Endothelial cell of umbilical vein (primary cell): Measurements from ENCODE around the gene WBP2NL. TPM values are rescaled to one million over a fixed set of nuclear protein-coding genes. Genes with fewer than 3 reads are reported as not detected.

ENCODE experiments used
- BruUV-seq: library from RNA; stranded (reverse); fragments of 400-500 nt; replicated peaks from 2 replicates; lab custom pipeline; 2021; lab: Mats Ljungman, UMichigan
- CTCF ChIA-PET: fragments of 300-600, 350-600 bp; sonication (Branson Sonifier 250); formaldehyde crosslinking; loops from one replicate; lab custom pipeline; 2021; ENCODE audit warnings: antibody characterized with exemption, inconsistent platforms; lab: Charles Lee
- POLR2A ChIA-PET: fragments of 300-600, 350-600 bp; sonication (Branson Sonifier 250); formaldehyde crosslinking; loops from one replicate; lab custom pipeline; 2021; ENCODE audit warnings: antibody characterized with exemption, inconsistent platforms; lab: Charles Lee
- DNase-seq: peaks from one replicate; pipeline ENCODE4 v3.0.0-alpha.2; 2011; ENCODE audit warnings: low read depth, low spot score
- FAIRE-seq: peaks from 2 replicates; lab custom pipeline; 2011; peaks lifted over from hg19 to GRCh38; lab: Jason Lieb, UNC
- H2AFZ ChIP-seq: 2 replicates; pipeline ENCODE4 v1.6.0; 2012; ENCODE audit warnings: low read depth, low read length, control low read depth, inconsistent platforms
- H3K27ac ChIP-seq: 2 replicates; pipeline ENCODE4 v1.5.1; 2011; ENCODE audit warnings: low read depth, mild to moderate bottlenecking, control low read depth, low read length, moderate library complexity; ENCODE audit not compliant: insufficient read depth
- H3K27me3 ChIP-seq, 2 experiments: 2 replicates each; pipeline versions ENCODE4 v1.6.0 to v1.6.1; 2011; ENCODE audit warnings: low read length in 2 of 2, mixed read lengths in 1 of 2; ENCODE audit not compliant: control insufficient read depth in 2 of 2, insufficient read depth in 2 of 2
- H3K36me3 ChIP-seq, 2 experiments: 2 replicates in 1 of 2; 3 replicates in 1 of 2; pipeline ENCODE4 v1.5.1; 2011; ENCODE audit warnings: low read length in 2 of 2, mild to moderate bottlenecking in 1 of 2, moderate library complexity in 1 of 2; ENCODE audit not compliant: control insufficient read depth in 2 of 2, insufficient read depth in 2 of 2; ENCODE audit errors: extremely low read depth in 1 of 2
- H3K4me1 ChIP-seq: 3 replicates; pipeline ENCODE4 v1.5.1; 2011; ENCODE audit warnings: mild to moderate bottlenecking, low read length; ENCODE audit not compliant: control insufficient read depth, insufficient read depth; ENCODE audit errors: extremely low read depth
- H3K4me2 ChIP-seq: 2 replicates; pipeline ENCODE4 v1.6.1; 2011; ENCODE audit warnings: low read length, control low read depth, mixed read lengths; ENCODE audit not compliant: insufficient read depth
- H3K4me3 ChIP-seq, 3 experiments: fragments of 200-600 bp in 1 of 3; sonication (generic), shearing (Covaris generic) in 1 of 3; replicated peaks in 1 of 3; 2 replicates each; pipeline ENCODE4 v1.5.1; 2011 to 2016; ENCODE audit warnings: control low read depth in 3 of 3, low read length in 3 of 3, mild to moderate bottlenecking in 2 of 3, inconsistent platforms in 1 of 3, low read depth in 1 of 3, moderate library complexity in 1 of 3; ENCODE audit not compliant: insufficient read depth in 1 of 3
- H3K79me2 ChIP-seq: 2 replicates; pipeline ENCODE4 v1.6.0; 2012; ENCODE audit warnings: low read length, inconsistent platforms; ENCODE audit not compliant: control insufficient read depth, insufficient read depth
- H3K9ac ChIP-seq: replicated peaks from 2 replicates; pipeline ENCODE3; 2011; ENCODE audit warnings: low read length, control low read depth; ENCODE audit not compliant: insufficient read depth; ENCODE audit errors: extremely low read depth
- H3K9me1 ChIP-seq: replicated peaks from 3 replicates; pipeline ENCODE4 v1.6.0; 2011; ENCODE audit warnings: mild to moderate bottlenecking, low read length; ENCODE audit not compliant: control insufficient read depth, insufficient read depth; ENCODE audit errors: extremely low read depth
- H3K9me3 ChIP-seq: replicated peaks from 2 replicates; pipeline ENCODE4 v1.5.1; 2012; ENCODE audit warnings: low read length, inconsistent platforms; ENCODE audit not compliant: control insufficient read depth, insufficient read depth
- H4K20me1 ChIP-seq: replicated peaks from 2 replicates; pipeline ENCODE3; 2011; ENCODE audit warnings: mild to moderate bottlenecking, low read length; ENCODE audit not compliant: control insufficient read depth, insufficient read depth; ENCODE audit errors: extremely low read depth
- CTCF ChIP-seq, 2 donors: IDR thresholded peaks; 1 replicate in 1 of 2; 2 replicates in 1 of 2; pipeline ENCODE4 v1.5.1; 2011; ENCODE audit warnings: low read length in 2 of 2, mild to moderate bottlenecking in 2 of 2, moderate library complexity in 2 of 2, control low read depth in 1 of 2, inconsistent platforms in 1 of 2, low read depth in 1 of 2; ENCODE audit not compliant: insufficient read depth in 1 of 2; ENCODE audit errors: extremely low read depth in 1 of 2
- EZH2 ChIP-seq: IDR thresholded peaks from 2 replicates; pipeline ENCODE4 v1.6.1; 2012; ENCODE audit warnings: borderline replicate concordance, low read depth, mild to moderate bottlenecking, moderate library complexity, low read length, inconsistent platforms; ENCODE audit not compliant: severe bottlenecking
- FOS ChIP-seq: IDR thresholded peaks from 2 replicates; pipeline ENCODE4 v1.6.1; 2011; ENCODE audit warnings: mild to moderate bottlenecking, low read length, moderate library complexity, borderline replicate concordance; ENCODE audit not compliant: insufficient read depth
- GATA2 ChIP-seq: IDR thresholded peaks from 2 replicates; pipeline ENCODE4 v1.7.0; 2011; ENCODE audit warnings: low read depth, mild to moderate bottlenecking, moderate library complexity, mixed read lengths, low read length; ENCODE audit not compliant: insufficient read length, insufficient read depth
- JUN ChIP-seq: IDR thresholded peaks from 2 replicates; pipeline ENCODE4 v1.6.1; 2011; ENCODE audit warnings: borderline replicate concordance, low read depth; ENCODE audit not compliant: insufficient read length, insufficient read depth
- MAX ChIP-seq: IDR thresholded peaks from 2 replicates; pipeline ENCODE4 v1.6.1; 2011; ENCODE audit not compliant: insufficient read depth, insufficient read length
- MYC ChIP-seq: IDR thresholded peaks from one replicate; pipeline ENCODE4 v1.6.1; 2011; ENCODE audit warnings: mild to moderate bottlenecking, low read depth, low read length
- POLR2A ChIP-seq: IDR thresholded peaks from 2 replicates; pipeline ENCODE4 v1.6.1; 2012; ENCODE audit warnings: low read depth, mild to moderate bottlenecking, control low read depth, low read length
- POLR2AphosphoS5 ChIP-seq: IDR thresholded peaks from 2 replicates; pipeline ENCODE4 v1.6.1; 2012; ENCODE audit warnings: low read depth, mild to moderate bottlenecking, control low read depth, low read length, moderate library complexity; ENCODE audit not compliant: insufficient read depth
- dilution Hi-C: fragments of 300-500 bp; cut with MboI; formaldehyde crosslinking; loops from one replicate; pipeline ENCODE4 v1.15.0; 2019; ENCODE audit warnings: low sequenced_read_pairs; ENCODE audit not compliant: extremely low pct_ligation_motif_present
- intact Hi-C: fragments of 100-400 bp; cut with micrococcal nuclease; formaldehyde crosslinking; loops from one replicate; pipeline ENCODE4 v1.10.0; 2022
- polyA plus RNA-seq, 4 experiments: library from polyadenylated mRNA; depleted of rRNA in 3 of 4; stranded (reverse) in 3 of 4; unstranded in 1 of 4; fragments of >200 nt; gene quantifications; 2 replicates each; pipeline versions ENCODE4 v1.2.1 to v1.2.3, GENCODE V29; 2011 to 2012; ENCODE audit warnings: missing spikeins in 1 of 4
- total RNA-seq: library from RNA; stranded (reverse); gene quantifications from 2 replicates; pipeline ENCODE4 v1.2.3, GENCODE V29; 2021

Gene WBP2NL
- total and polyA plus RNA-seq, 2 donors (not counting 3 experiments of a cell fraction or from before 2014, with no cell fraction given) = 0.08 to 0.27 TPM

GRCh38 chr22:42062506-42063170 is 64.0 kb downstream of the WBP2NL start:
- no peaks in the 10 kb centered on the region for H4K20me1 ChIP-seq
- no peaks in the 10 kb centered on the region for H3K79me2 ChIP-seq
- H3K4me1 ChIP-seq = no peaks in the 10 kb centered on the region
- CTCF ChIA-PET = no interaction called here
- intact Hi-C loops (no loop called here), dilution Hi-C loops (no loop called here)
- no peaks in the 10 kb centered on the region for H3K27me3 ChIP-seq
- no peak for TF ChIP-seq FOS
- no peak for TF ChIP-seq CTCF (IDR thresholded peaks at IDR 0.05; ENCODE audit: extremely low read depth in 1 of 2, insufficient read depth in 1 of 2, low read depth in 1 of 2, low read length in 2 of 2)
- TF ChIP-seq POLR2A = no peak
- no peak for TF ChIP-seq MAX
- TF ChIP-seq JUN = no peak
- TF ChIP-seq EZH2 = no peak
- no peak for TF ChIP-seq MYC
- no peak for TF ChIP-seq GATA2
- TF ChIP-seq POLR2AphosphoS5 = no peak
- POLR2A ChIA-PET = no interaction called here
- H2AFZ ChIP-seq = no peak overlapping the region
- H3K36me3 ChIP-seq = peaks cover 5 to 9% of the 10 kb centered on the region in 2 experiments
- H3K9ac ChIP-seq = no peak overlapping the region
- no peak overlapping the region for H3K4me3 ChIP-seq
- DNase-seq = no peak
- H3K27ac ChIP-seq = no peak overlapping the region
- H3K9me1 ChIP-seq = no peaks in the 10 kb centered on the region
- BruUV-seq = no TSS peak
- H3K4me2 ChIP-seq = no peak overlapping the region
- no peaks in the 10 kb centered on the region for H3K9me3 ChIP-seq
- no peak for FAIRE-seq
